HepG2 (cell line): ENCODE measurements around the gene HHLA2. TPM values are rescaled to one million over a fixed set of nuclear protein-coding genes. Genes with fewer than 3 reads are reported as not detected.

Experiments
- ATAC-seq: fragments of 200-7000 bp; cut with Tn5 transposase; 3 replicates; pipeline ENCODE4 v1.9.1; 2020; ENCODE audit warnings: mild to moderate bottlenecking, moderate library complexity
- BruUV-seq: library from RNA; stranded (reverse); fragments of 400-500 nt; replicated peaks from 2 replicates; lab custom pipeline; 2021; lab: Mats Ljungman, UMichigan
- CTCF ChIA-PET: fragments of 300-600 bp; formaldehyde crosslinking; extraction: SDS; loops from one replicate; lab custom pipeline; 2021; ENCODE audit warnings: low total read pairs, inconsistent platforms, low intra/inter-chr PET ratio; lab: Yijun Ruan, JAX
- POLR2A ChIA-PET: fragments of 350-600 bp; sonication (Branson Sonifier 250); formaldehyde crosslinking; loops from one replicate; lab custom pipeline; 2020; ENCODE audit warnings: antibody characterized with exemption, inconsistent platforms; lab: Yijun Ruan, JAX
- DNase-seq: peaks from one replicate; pipeline ENCODE4 v3.0.0-alpha.2; 2015; ENCODE audit warnings: low spot score
- FAIRE-seq: peaks from 3 replicates; lab custom pipeline; 2011; peaks lifted over from hg19 to GRCh38; lab: Jason Lieb, UNC
- H2AFZ ChIP-seq: one replicate; pipeline ENCODE4 v1.6.1; 2011; ENCODE audit warnings: low read length, inconsistent platforms
- H3K27ac ChIP-seq: fragments of 300-600 bp; 3 replicates; pipeline ENCODE4 v1.8.0; 2011; ENCODE audit warnings: mixed run types, mild to moderate bottlenecking, mixed read lengths, low read length, inconsistent platforms; ENCODE audit not compliant: insufficient read depth; ENCODE audit errors: extremely low read length
- H3K27me3 ChIP-seq, 2 experiments: fragments of 200-600 bp in 1 of 2; 2 replicates in 1 of 2; 3 replicates in 1 of 2; pipeline versions ENCODE4 v1.6.0 to v1.8.0; 2011; ENCODE audit warnings: low read length in 2 of 2, mild to moderate bottlenecking in 2 of 2, moderate library complexity in 2 of 2, inconsistent platforms in 1 of 2; ENCODE audit not compliant: insufficient read depth in 2 of 2, control insufficient read depth in 1 of 2
- H3K36me3 ChIP-seq, 2 experiments: fragments of 200-600 bp in 1 of 2; replicated peaks in 1 of 2; 2 replicates in 1 of 2; 3 replicates in 1 of 2; pipeline versions ENCODE4 v1.5.1 to v1.8.0; 2011; ENCODE audit warnings: low read length in 2 of 2, inconsistent platforms in 1 of 2; ENCODE audit not compliant: insufficient read depth in 2 of 2, control insufficient read depth in 1 of 2
- H3K4me1 ChIP-seq: 2 replicates; pipeline ENCODE4 v1.5.1; 2012; ENCODE audit warnings: low read length, inconsistent platforms; ENCODE audit not compliant: insufficient read depth
- H3K4me2 ChIP-seq: 2 replicates; pipeline ENCODE4 v1.6.0; 2011; ENCODE audit warnings: low read depth, low read length, inconsistent platforms
- H3K4me3 ChIP-seq, 3 experiments: fragments of 200-600 bp in 1 of 3; sonication (generic), shearing (Covaris generic) in 1 of 3; replicated peaks in 1 of 3; 2 replicates each; pipeline ENCODE4 v1.5.1; 2011 to 2016; ENCODE audit warnings: low read length in 3 of 3, inconsistent platforms in 2 of 3, low read depth in 2 of 3, mild to moderate bottlenecking in 2 of 3, control low read depth in 1 of 3, mixed read lengths in 1 of 3; ENCODE audit not compliant: insufficient read depth in 1 of 3
- H3K79me2 ChIP-seq: one replicate; pipeline ENCODE4 v1.6.1; 2011; ENCODE audit warnings: low read length, inconsistent platforms; ENCODE audit not compliant: insufficient read depth
- H3K9ac ChIP-seq: 2 replicates; pipeline ENCODE4 v1.6.0; 2011; ENCODE audit warnings: mild to moderate bottlenecking, low read depth, low read length, inconsistent platforms; ENCODE audit not compliant: insufficient read depth
- H3K9me3 ChIP-seq: 2 replicates; pipeline ENCODE4 v1.5.1; 2012; ENCODE audit warnings: mild to moderate bottlenecking, low read length
- H4K20me1 ChIP-seq: 2 replicates; pipeline ENCODE4 v1.6.0; 2011; ENCODE audit warnings: inconsistent platforms, mild to moderate bottlenecking, low read length, moderate library complexity; ENCODE audit not compliant: insufficient read depth
- ZBTB42 ChIP-seq: sonication (generic); formaldehyde crosslinking; IDR thresholded peaks from 2 replicates; pipeline ENCODE4 v1.5.0; 2020; ENCODE audit warnings: mild to moderate bottlenecking, missing genetic modification reagents
- in situ Hi-C: cut with HindIII; loops from 2 replicates; pipeline ENCODE4 v1.10.0; 2017; ENCODE audit warnings: low pct_unique_long_range_greater_than_20kb; ENCODE audit not compliant: extremely low pct_ligation_motif_present
- intact Hi-C: fragments of 100-400 bp; cut with micrococcal nuclease; formaldehyde crosslinking; loops from one replicate; pipeline ENCODE4 v1.10.0; 2022; ENCODE audit not compliant: unreplicated experiment
- polyA plus RNA-seq, 8 experiments: library from polyadenylated mRNA; depleted of rRNA in 3 of 8; stranded (reverse) in 7 of 8; unstranded in 1 of 8; fragments of >200 nt; fragmentation: Illumina TruSeq in 4 of 8; extraction: Trizol in 4 of 8; gene quantifications; 2 replicates each; pipeline versions ENCODE4 v1.2.1 to v1.2.3, GENCODE V29; 2011 to 2016; ENCODE audit warnings: low read depth in 4 of 8, missing spikeins in 1 of 8, mixed read lengths in 1 of 8; ENCODE audit not compliant: insufficient read depth in 1 of 8
- total RNA-seq, 5 experiments: library from RNA; depleted of rRNA; stranded (reverse); fragments of >200 nt; fragmentation: Illumina TruSeq; extraction: Trizol; gene quantifications; 2 replicates each; pipeline ENCODE4 v1.2.3, GENCODE V29; 2016; ENCODE audit warnings: low read depth in 1 of 5
- TF ChIP-seq, protein P1 (sequence below): sonication (generic); formaldehyde crosslinking; IDR thresholded peaks from 2 replicates; pipeline ENCODE4 v1.5.0; 2020; ENCODE audit warnings: mild to moderate bottlenecking, missing genetic modification reagents, moderate library complexity
- TF ChIP-seq, protein P2 (sequence below): sonication (generic); formaldehyde crosslinking; conservative IDR thresholded peaks from 2 replicates; pipeline ENCODE4 v1.8.0; 2022; ENCODE audit warnings: low read depth, missing genetic modification reagents
- TF ChIP-seq, protein P3 (sequence below): sonication (generic); IDR thresholded peaks from 2 replicates; pipeline ENCODE4 v1.6.1; 2016; ENCODE audit warnings: low read depth, borderline replicate concordance

The HHLA2 gene
- total and polyA plus RNA-seq, 2 of the 13 experiments (the other 11 are each of a cell fraction or from before 2014, with no cell fraction given): not detected

DNA sequence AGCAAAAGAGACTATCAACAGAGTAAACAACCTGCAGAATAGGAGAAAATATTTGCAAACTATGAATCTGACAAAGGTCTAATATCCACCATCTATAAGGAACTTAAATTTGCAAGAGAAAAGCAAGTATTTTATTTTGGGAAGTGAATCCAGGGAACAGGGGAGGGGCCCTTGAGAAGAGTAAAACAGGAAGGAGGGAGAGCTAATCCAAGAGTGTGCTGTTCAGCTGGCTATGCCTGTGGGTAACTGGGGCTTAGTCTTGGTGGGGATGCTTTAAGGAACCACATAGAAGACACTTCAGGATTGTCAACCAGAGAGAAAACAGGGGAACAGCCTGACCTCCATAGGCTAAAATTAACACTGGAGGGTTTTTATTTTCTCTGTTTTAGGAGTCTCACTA is 3.9 kb upstream of the HHLA2 start (continued):
- TF ChIP-seq, protein P1, sequence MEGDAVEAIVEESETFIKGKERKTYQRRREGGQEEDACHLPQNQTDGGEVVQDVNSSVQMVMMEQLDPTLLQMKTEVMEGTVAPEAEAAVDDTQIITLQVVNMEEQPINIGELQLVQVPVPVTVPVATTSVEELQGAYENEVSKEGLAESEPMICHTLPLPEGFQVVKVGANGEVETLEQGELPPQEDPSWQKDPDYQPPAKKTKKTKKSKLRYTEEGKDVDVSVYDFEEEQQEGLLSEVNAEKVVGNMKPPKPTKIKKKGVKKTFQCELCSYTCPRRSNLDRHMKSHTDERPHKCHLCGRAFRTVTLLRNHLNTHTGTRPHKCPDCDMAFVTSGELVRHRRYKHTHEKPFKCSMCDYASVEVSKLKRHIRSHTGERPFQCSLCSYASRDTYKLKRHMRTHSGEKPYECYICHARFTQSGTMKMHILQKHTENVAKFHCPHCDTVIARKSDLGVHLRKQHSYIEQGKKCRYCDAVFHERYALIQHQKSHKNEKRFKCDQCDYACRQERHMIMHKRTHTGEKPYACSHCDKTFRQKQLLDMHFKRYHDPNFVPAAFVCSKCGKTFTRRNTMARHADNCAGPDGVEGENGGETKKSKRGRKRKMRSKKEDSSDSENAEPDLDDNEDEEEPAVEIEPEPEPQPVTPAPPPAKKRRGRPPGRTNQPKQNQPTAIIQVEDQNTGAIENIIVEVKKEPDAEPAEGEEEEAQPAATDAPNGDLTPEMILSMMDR (CRISPR knock-in tag): no peak

DNA sequence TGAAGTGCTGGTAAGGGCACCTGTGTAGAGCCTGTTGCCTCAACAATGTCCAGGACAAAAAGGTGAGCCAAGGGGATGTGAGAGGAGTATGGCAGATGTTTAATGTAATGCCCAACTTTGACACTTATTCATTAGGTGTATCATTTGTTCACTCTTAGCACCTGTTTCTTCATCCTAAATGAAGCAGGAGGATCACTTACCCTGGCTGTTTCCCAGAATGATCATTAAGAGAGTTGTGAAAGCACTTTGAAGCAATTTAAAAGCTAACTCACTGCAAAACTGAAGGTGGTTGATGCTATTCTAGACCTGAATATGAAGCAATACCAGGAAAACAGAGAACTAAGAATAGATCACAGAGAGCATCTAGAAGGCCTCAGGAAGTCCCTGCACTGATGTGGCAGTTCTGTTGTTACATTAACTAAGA is 3.4 kb upstream of the HHLA2 start:
- intact Hi-C loops: no loop called here
- Histone ChIP-seq H3K9ac (no peak overlapping the region), H4K20me1 (no peaks in the 10 kb centered on the region)
- no peak for DNase-seq
- TF ChIP-seq, protein P2, sequence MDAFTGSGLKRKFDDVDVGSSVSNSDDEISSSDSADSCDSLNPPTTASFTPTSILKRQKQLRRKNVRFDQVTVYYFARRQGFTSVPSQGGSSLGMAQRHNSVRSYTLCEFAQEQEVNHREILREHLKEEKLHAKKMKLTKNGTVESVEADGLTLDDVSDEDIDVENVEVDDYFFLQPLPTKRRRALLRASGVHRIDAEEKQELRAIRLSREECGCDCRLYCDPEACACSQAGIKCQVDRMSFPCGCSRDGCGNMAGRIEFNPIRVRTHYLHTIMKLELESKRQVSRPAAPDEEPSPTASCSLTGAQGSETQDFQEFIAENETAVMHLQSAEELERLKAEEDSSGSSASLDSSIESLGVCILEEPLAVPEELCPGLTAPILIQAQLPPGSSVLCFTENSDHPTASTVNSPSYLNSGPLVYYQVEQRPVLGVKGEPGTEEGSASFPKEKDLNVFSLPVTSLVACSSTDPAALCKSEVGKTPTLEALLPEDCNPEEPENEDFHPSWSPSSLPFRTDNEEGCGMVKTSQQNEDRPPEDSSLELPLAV (CRISPR knock-in tag): no peak
- TF ChIP-seq ZBTB42 (CRISPR knock-in tag): no peak
- TF ChIP-seq, protein P3, sequence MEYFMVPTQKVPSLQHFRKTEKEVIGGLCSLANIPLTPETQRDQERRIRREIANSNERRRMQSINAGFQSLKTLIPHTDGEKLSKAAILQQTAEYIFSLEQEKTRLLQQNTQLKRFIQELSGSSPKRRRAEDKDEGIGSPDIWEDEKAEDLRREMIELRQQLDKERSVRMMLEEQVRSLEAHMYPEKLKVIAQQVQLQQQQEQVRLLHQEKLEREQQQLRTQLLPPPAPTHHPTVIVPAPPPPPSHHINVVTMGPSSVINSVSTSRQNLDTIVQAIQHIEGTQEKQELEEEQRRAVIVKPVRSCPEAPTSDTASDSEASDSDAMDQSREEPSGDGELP: no peak
- TF ChIP-seq, all 625 proteins: peak for 0
- ChIA-PET CTCF (no interaction called here), POLR2A (no interaction called here)
- Histone ChIP-seq H3K4me1 (no peaks in the 10 kb centered on the region), H3K36me3 (no peaks in the 10 kb centered on the region), H3K79me2 (no peaks in the 10 kb centered on the region), H3K9me3 (no peaks in the 10 kb centered on the region), H3K4me3 (no peak overlapping the region), H3K27me3 (no peaks in the 10 kb centered on the region), H2AFZ (no peak overlapping the region), H3K27ac (no peak overlapping the region), H3K4me2 (no peak overlapping the region)
- BruUV-seq: no TSS peak
- ATAC-seq: no peak
- in situ Hi-C loops: no loop called here
- no peak for FAIRE-seq
